Muscle of leg (tissue), 11 donors: ENCODE measurements around the gene RBM20. TPM values are rescaled to one million over a fixed set of nuclear protein-coding genes. Genes with fewer than 3 reads are reported as not detected.

Experiments
- DNase-seq: peaks from one replicate; pipeline ENCODE4 v3.0.0; 2013
- H3K27ac ChIP-seq: one replicate; pipeline ENCODE4 v1.5.1; 2013; ENCODE audit warnings: mild to moderate bottlenecking, low read length, control low read depth
- H3K27me3 ChIP-seq: one replicate; pipeline ENCODE4 v1.6.1; 2013; ENCODE audit warnings: low read length; ENCODE audit not compliant: control insufficient read depth, insufficient read depth
- H3K36me3 ChIP-seq: one replicate; pipeline ENCODE4 v1.6.1; 2013; ENCODE audit warnings: low read length; ENCODE audit not compliant: control insufficient read depth, insufficient read depth
- H3K4me1 ChIP-seq: one replicate; pipeline ENCODE4 v1.6.1; 2013; ENCODE audit warnings: low read length; ENCODE audit not compliant: control insufficient read depth, insufficient read depth
- H3K4me3 ChIP-seq: one replicate; pipeline ENCODE4 v1.5.1; 2013; ENCODE audit warnings: low read length, control low read depth
- H3K9me3 ChIP-seq: replicated peaks from 2 replicates; pipeline ENCODE4 v1.6.1; 2013; ENCODE audit warnings: low read depth, low read length; ENCODE audit not compliant: control insufficient read depth
- WGBS: methylation state at CpG from one replicate; pipeline ENCODE4 v1.1.5; 2013; ENCODE audit warnings: missing lambda C conversion rate; ENCODE audit not compliant: insufficient coverage; 5-methylcytosine and 5-hydroxymethylcytosine counted together
- polyA plus RNA-seq, 8 donors: library from polyadenylated mRNA; unstranded; fragments of 120-200 nt; gene quantifications; one replicate each; pipeline versions ENCODE4 v1.2.1 to v1.2.3, GENCODE V29; 2013; ENCODE audit warnings: inconsistent platforms in 1 of 8, low replicate concordance in 1 of 8; ENCODE audit not compliant: insufficient read length in 8 of 8, insufficient read depth in 1 of 8
- total RNA-seq: library from RNA; stranded (reverse); fragments of 120-200 nt; gene quantifications from one replicate; pipeline ENCODE4 v1.2.4, GENCODE V29; 2013

Gene RBM20
- total and polyA plus RNA-seq, 9 donors, result 6.5 to 17.0 (median 9.8) TPM

GRCh38 chr10:110840225-110840922, 196.2 kb downstream of the RBM20 start:
- no peak overlapping the region for H3K27ac ChIP-seq
- WGBS, result 91% methylated on average over 4 of the region's 5 CpGs

GRCh38 chr10:110840923-110841428, 196.8 kb downstream of the RBM20 start:
- Histone ChIP-seq H3K27me3 (no peaks in the 10 kb centered on the region), H3K36me3 (peaks cover 9% of the 10 kb centered on the region), H3K27ac (no peak overlapping the region), H3K9me3 (no peaks in the 10 kb centered on the region), H3K4me3 (no peak overlapping the region), H3K4me1 (peaks cover 25% of the 10 kb centered on the region)
- WGBS, result 88% methylated on average over 1 of the region's 3 CpGs
- DNase-seq, result no peak

More at GRCh38 chr10:110840225-110840922, 196.2 kb downstream of the RBM20 start:
- no peaks in the 10 kb centered on the region for H3K27me3 ChIP-seq
- H3K4me3 ChIP-seq, result no peak overlapping the region
- peaks cover 14% of the 10 kb centered on the region for H3K36me3 ChIP-seq
- DNase-seq, result no peak
- H3K9me3 ChIP-seq, result no peaks in the 10 kb centered on the region
- H3K4me1 ChIP-seq, result peaks cover 26% of the 10 kb centered on the region

DNA sequence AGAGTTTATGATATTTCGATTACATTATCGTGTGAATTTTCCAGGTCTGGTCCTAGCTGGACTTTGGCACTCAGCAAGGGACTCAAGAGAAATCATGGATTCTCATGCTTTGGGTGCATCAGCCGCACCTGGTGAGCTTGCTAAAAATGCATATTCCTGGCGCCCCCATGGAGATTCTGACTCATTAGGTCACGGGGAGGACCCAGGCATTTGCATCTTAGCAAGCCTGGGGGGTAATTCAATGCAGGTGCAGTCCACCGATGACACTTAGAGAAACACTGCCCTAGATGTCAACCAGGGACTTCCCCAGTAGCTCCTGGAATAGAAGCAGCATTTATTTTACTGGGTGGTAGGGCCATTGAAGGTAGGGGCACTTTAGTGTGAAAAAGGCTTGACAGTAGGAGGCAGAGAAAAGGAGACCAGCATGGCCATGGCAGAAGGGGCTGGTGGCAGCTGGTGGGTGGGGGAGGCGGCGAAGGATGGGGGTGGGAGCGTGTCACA, 197.7 kb downstream of the RBM20 start:
- 88% methylated on average over 7 of the region's 9 CpGs for WGBS
- no peak overlapping the region for H3K27ac ChIP-seq
- H3K4me1 ChIP-seq, result peaks cover 27% of the 10 kb centered on the region
- no peak for DNase-seq
- no peaks in the 10 kb centered on the region for H3K9me3 ChIP-seq
- H3K27me3 ChIP-seq, result no peaks in the 10 kb centered on the region
- no peak overlapping the region for H3K4me3 ChIP-seq
- peaks cover 5% of the 10 kb centered on the region for H3K36me3 ChIP-seq

DNA sequence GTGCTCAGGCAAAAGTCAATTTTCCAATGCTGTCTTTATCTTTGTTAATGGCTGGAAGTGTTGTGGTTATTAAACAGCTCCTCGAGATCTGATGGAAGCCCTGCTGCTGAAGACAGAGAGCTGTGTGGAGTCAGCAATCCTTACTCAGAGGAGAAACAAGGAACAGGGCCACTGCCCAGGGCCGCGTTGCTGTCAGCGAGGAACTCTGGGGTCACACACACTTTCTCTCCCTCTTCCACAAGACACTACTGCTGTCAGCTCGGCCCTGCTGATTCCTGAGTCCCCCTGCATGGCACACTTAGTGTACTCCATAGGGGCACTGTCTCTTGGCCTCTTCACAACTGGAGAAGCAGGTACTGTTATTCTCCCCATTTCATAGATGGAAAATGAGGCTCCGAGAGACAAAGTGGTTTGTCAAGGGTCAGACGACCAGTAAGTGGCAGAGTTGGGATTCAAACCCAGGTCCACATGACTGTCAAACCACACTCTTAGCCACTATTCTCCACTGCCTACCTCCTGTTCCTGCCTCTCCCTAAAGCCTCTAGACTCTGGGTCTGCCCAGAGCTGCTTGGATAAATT, 198.3 kb downstream of the RBM20 start:
- no peaks in the 10 kb centered on the region for H3K9me3 ChIP-seq
- no peaks in the 10 kb centered on the region for H3K27me3 ChIP-seq
- 60% methylated on average over 1 of the region's 7 CpGs for WGBS
- no peak for DNase-seq
- H3K36me3 ChIP-seq, result peaks cover 5% of the 10 kb centered on the region
- H3K4me1 ChIP-seq, result peaks cover 27% of the 10 kb centered on the region
- no peak overlapping the region for H3K27ac ChIP-seq
- H3K4me3 ChIP-seq, result no peak overlapping the region

DNA sequence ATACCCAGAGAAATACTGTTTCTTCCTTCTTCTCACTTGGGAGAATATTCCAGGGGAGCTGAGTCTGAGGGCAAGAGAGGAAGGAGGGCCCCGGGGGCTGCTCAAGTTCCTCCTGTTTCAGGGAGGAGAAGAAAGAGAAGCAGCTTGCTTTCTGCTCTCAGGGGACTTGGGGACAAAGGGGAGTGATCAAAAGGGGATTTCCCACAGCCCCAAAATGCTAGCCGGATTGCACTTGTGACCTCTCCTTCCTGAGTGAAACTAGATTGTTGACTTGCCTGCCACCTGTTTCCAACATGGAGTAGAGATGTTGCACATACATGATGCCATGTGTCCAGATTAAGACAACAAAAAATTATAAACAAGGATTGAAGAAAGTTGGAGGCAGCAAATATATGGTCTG, 198.9 kb downstream of the RBM20 start:
- H3K9me3 ChIP-seq, result no peaks in the 10 kb centered on the region
- no peak overlapping the region for H3K4me3 ChIP-seq
- peaks cover 25% of the 10 kb centered on the region for H3K4me1 ChIP-seq
- H3K27ac ChIP-seq, result no peak overlapping the region
- no peaks in the 10 kb centered on the region for H3K27me3 ChIP-seq
- H3K36me3 ChIP-seq, result peaks cover 5% of the 10 kb centered on the region
- peak; percentile 43 for DNase-seq
- 40% methylated on average over 1 of the region's 2 CpGs for WGBS

- Histone ChIP-seq H3K27ac (no peak overlapping the region), H3K9me3 (no peaks in the 10 kb centered on the region), H3K36me3 (peaks cover under 1% of the 10 kb centered on the region), H3K27me3 (no peaks in the 10 kb centered on the region), H3K4me3 (no peak overlapping the region), H3K4me1 (peaks cover 22% of the 10 kb centered on the region)
- 85% methylated on average over 4 of the region's 8 CpGs for WGBS
- DNase-seq, result no peak
Observed at GRCh38 chr10:110843796-110844616, 199.9 kb downstream of the RBM20 start.

- Histone ChIP-seq H3K27me3 (no peaks in the 10 kb centered on the region), H3K36me3 (no peaks in the 10 kb centered on the region), H3K9me3 (no peaks in the 10 kb centered on the region), H3K4me3 (no peak overlapping the region), H3K4me1 (peaks cover 22% of the 10 kb centered on the region), H3K27ac (no peak overlapping the region)
- WGBS, result 91% methylated on average over 4 of the region's 4 CpGs
- no peak for DNase-seq
Observed at GRCh38 chr10:110844617-110844881, 200.4 kb downstream of the RBM20 start.

DNA sequence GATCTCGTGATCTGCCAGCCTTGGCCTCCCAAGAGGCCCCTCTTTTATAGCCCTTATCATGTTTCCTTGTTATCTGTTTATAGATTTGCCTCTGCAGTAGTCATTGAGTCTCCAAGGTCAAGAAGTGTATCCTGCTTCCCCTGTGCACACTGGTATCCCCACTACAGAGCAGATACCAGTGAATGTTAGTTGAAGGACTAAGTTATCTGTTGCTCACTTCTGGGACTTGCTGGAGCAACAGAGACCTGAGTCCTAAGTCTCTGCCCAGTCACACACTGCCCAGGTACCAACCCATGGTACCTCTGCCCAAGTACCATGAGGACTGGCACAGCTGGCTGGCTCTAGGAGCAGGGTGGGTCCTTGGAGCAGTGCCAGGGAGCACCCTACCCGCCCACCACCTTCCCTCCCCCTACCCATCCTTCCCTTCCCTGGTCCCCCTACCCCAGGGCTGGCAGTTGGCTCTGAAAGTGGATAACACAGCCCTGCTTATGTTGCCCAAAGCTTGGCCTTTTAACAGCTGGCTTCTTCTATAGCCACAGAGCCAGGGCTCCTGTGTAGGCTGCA, 201.1 kb downstream of the RBM20 start:
- Histone ChIP-seq H3K9me3 (no peaks in the 10 kb centered on the region), H3K27me3 (no peaks in the 10 kb centered on the region), H3K27ac (no peak overlapping the region), H3K36me3 (no peaks in the 10 kb centered on the region), H3K4me1 (peaks cover 22% of the 10 kb centered on the region), H3K4me3 (no peak overlapping the region)
- DNase-seq, result no peak
- 29% methylated on average over 1 of the region's 2 CpGs for WGBS

DNA sequence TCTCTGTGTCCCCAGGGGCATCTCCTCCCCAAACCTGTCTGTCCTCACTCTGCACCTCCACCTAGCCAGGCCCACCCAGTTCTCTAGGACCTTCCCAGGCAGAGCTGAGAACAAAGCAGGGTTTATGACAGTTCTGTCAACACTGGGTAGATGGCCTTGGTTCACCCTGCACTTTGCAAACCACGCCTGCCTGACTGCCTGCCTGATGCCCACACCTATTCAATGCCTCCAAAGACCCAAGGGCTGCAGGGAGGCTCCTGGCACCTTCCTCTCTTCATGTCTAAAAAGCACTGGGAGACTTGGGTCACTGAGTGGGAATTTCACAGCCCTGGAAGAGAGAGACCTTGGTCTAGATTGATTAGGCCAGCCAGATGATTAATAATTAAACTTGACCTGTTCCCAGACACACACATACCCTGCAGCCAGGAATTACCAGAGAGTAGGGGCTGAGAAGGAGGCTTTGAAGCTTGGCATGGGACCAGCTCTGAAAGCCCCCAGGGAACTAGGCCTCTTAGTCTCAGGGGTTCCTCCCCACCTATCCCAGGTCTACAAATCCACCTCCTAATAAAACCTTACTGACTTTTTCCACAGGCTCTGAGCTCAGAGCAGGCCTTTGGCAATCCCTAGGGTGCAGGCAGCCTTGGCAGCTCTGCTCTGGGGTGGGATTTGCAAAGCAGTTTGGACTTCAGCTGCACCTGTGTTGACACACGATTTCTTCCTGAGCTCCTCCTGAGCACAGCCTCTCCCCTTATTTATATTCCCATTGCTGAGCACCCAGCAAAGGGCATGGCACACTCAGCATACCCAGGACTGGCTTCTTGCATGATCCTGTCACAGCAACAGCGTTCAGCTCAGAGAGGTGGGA, 201.9 kb downstream of the RBM20 start:
- H3K36me3 ChIP-seq, result no peaks in the 10 kb centered on the region
- WGBS, result 42% methylated on average over 2 of the region's 3 CpGs
- H3K27ac ChIP-seq, result no peak overlapping the region
- H3K4me1 ChIP-seq, result peaks cover 23% of the 10 kb centered on the region
- no peak for DNase-seq
- H3K9me3 ChIP-seq, result no peaks in the 10 kb centered on the region
- no peaks in the 10 kb centered on the region for H3K27me3 ChIP-seq
- no peak overlapping the region for H3K4me3 ChIP-seq
